Kidney (tissue), 14 donors: ENCODE data around the gene CDH12. TPM values are rescaled to one million over a fixed set of nuclear protein-coding genes. Genes with fewer than 3 reads are reported as not detected.
"Not testable (repeated sequence)": the region's sequence is repeated elsewhere in the genome, so short reads cannot be mapped to it uniquely, and the experiment has no call there.

Experiments used
- DNase-seq, 5 donors: peaks; one replicate each; pipeline ENCODE4 v3.0.0-alpha.2; 2013 to 2020
- FAIRE-seq: peaks from 2 replicates; lab custom pipeline; 2012; peaks lifted over from hg19 to GRCh38; lab: Jason Lieb, UNC
- H3K27ac ChIP-seq, 2 donors: one replicate each; pipeline ENCODE4 v1.7.0; 2013; ENCODE audit warnings: low read depth in 2 of 2, low read length in 2 of 2, inconsistent platforms in 1 of 2
- H3K27me3 ChIP-seq: one replicate; pipeline ENCODE4 v1.7.1; 2013; ENCODE audit warnings: low read length, inconsistent platforms; ENCODE audit not compliant: control insufficient read depth, insufficient read depth
- H3K36me3 ChIP-seq, 3 donors: one replicate each; pipeline versions ENCODE4 v1.7.0 to v1.7.1; 2013; ENCODE audit warnings: low read length in 3 of 3, control low read depth in 1 of 3, inconsistent platforms in 1 of 3; ENCODE audit not compliant: insufficient read depth in 3 of 3, control insufficient read depth in 2 of 3
- H3K4me1 ChIP-seq, 3 donors: one replicate each; pipeline versions ENCODE4 v1.7.0 to v1.7.1; 2013; ENCODE audit warnings: low read length in 3 of 3, inconsistent platforms in 1 of 3, low read depth in 1 of 3; ENCODE audit not compliant: control insufficient read depth in 2 of 3, insufficient read depth in 2 of 3
- H3K4me3 ChIP-seq, 3 donors: one replicate each; pipeline versions ENCODE4 v1.7.0 to v1.8.1; 2013; ENCODE audit warnings: low read length in 3 of 3, control low read depth in 1 of 3, inconsistent platforms in 1 of 3
- H3K9ac ChIP-seq, 3 donors: one replicate each; pipeline versions ENCODE4 v1.7.0 to v1.7.1; 2013; ENCODE audit warnings: low read length in 3 of 3, control low read depth in 1 of 3, inconsistent platforms in 1 of 3
- H3K9me3 ChIP-seq, 3 donors: one replicate each; pipeline versions ENCODE4 v1.7.0 to v1.7.1; 2013; ENCODE audit warnings: low read length in 3 of 3, control low read depth in 1 of 3, inconsistent platforms in 1 of 3; ENCODE audit not compliant: control insufficient read depth in 2 of 3, insufficient read depth in 1 of 3
- CTCF ChIP-seq: IDR thresholded peaks from 3 replicates; pipeline ENCODE4 v1.5.1; 2012; ENCODE audit warnings: mild to moderate bottlenecking, moderate library complexity, borderline replicate concordance; ENCODE audit not compliant: insufficient read depth; ENCODE audit errors: extremely low read depth
- intact Hi-C: fragments of 100-400 bp; cut with DNase I; formaldehyde crosslinking; loops from one replicate; pipeline ENCODE4 v1.11.1; 2022
- polyA plus RNA-seq: library from polyadenylated mRNA; stranded (reverse); fragments of 350-450 nt; fragmentation: Illumina TruSeq; extraction: RNeasy Lipid Tissue Mini Kit (QIAGEN cat#74804); gene quantifications from one replicate; pipeline ENCODE4 v1.2.3, GENCODE V29; 2014; ENCODE audit warnings: low read depth, low replicate concordance; ENCODE audit not compliant: insufficient read depth
- total RNA-seq: library from RNA; stranded (reverse); fragmentation: NEBNext Ultra II Directional; extraction: Animal tissue kit (Norgen Biotek cat#: 25700); gene quantifications from one replicate; pipeline ENCODE4 v1.2.1, GENCODE V29; 2021
- donor health status: control.
- donor health status: control.
- donor health status: control.
- donor health status: control.
- donor health status: control.
- donor health status: DM: yes; HTN: yes; CAD: no.
- donor health status: Normal renal cell carcinoma (clear cell type).

The CDH12 gene
- total and polyA plus RNA-seq, 2 donors from 2014 or later: 0.17 TPM; not detected in 1

GRCh38 chr5:22612928-22613327, 240.2 kb downstream of the CDH12 start:
- Histone ChIP-seq H3K4me3 (no peak overlapping the region), H3K9ac (no peak overlapping the region), H3K9me3 (peaks cover 0 to 1% (median 0%) of the 10 kb centered on the region in 3 donors), H3K36me3 (no peaks in the 10 kb centered on the region), H3K27ac (no peak overlapping the region), H3K27me3 (no peaks in the 10 kb centered on the region), H3K4me1 (no peaks in the 10 kb centered on the region)
- TF ChIP-seq CTCF: no peak
- intact Hi-C loops: no loop called here
- DNase-seq (no peak), FAIRE-seq (no peak)

GRCh38 chr5:22611327-22611726, 241.8 kb downstream of the CDH12 start:
- H3K36me3 ChIP-seq: no peaks in the 10 kb centered on the region
- no peak overlapping the region for H3K27ac ChIP-seq
- no peak for TF ChIP-seq CTCF
- peaks cover 0 to 6% (median 0%) of the 10 kb centered on the region in 3 donors for H3K9me3 ChIP-seq
- intact Hi-C loops: no loop called here
- DNase-seq: no peak
- no peak overlapping the region for H3K4me3 ChIP-seq
- no peak overlapping the region for H3K9ac ChIP-seq
- no peaks in the 10 kb centered on the region for H3K27me3 ChIP-seq
- FAIRE-seq: no peak
- no peaks in the 10 kb centered on the region for H3K4me1 ChIP-seq

- H3K4me3 ChIP-seq: not testable (repeated sequence)
Measured at GRCh38 chr5:22607498-22607897, 245.6 kb downstream of the CDH12 start.

GRCh38 chr5:22605473-22605872, 247.7 kb downstream of the CDH12 start:
- DNase-seq (no peak), FAIRE-seq (no peak)

More at GRCh38 chr5:22607498-22607897, 245.6 kb downstream of the CDH12 start:
- H3K36me3 ChIP-seq, H3K9me3 ChIP-seq, H3K4me1 ChIP-seq, FAIRE-seq, intact Hi-C loops, H3K27ac ChIP-seq, H3K27me3 ChIP-seq, DNase-seq, H3K9ac ChIP-seq: not testable (repeated sequence)

More at GRCh38 chr5:22605473-22605872, 247.7 kb downstream of the CDH12 start:
- Histone ChIP-seq H3K4me1 (no peaks in the 10 kb centered on the region), H3K27ac (no peak overlapping the region), H3K9ac (no peak overlapping the region), H3K4me3 (no peak overlapping the region), H3K27me3 (no peaks in the 10 kb centered on the region), H3K36me3 (no peaks in the 10 kb centered on the region), H3K9me3 (peaks cover 0 to 6% (median 0%) of the 10 kb centered on the region in 3 donors)
- no peak for TF ChIP-seq CTCF
- intact Hi-C loops: no loop called here
